ENCODE measurements around the gene IP6K3.

The IP6K3 gene

GRCh38 chr6:33688451-33689147, 58.1 kb downstream of the IP6K3 start:
- DNase-seq (ENCODE audit: low spot score): no peak

GRCh38 chr6:33688006-33688405, 58.7 kb downstream of the IP6K3 start:
- no peak for DNase-seq (ENCODE audit: low spot score)

GRCh38 chr6:33686981-33687975, 59.4 kb downstream of the IP6K3 start:
- no peak for DNase-seq (ENCODE audit: low spot score)

GRCh38 chr6:33686225-33686924, 60.3 kb downstream of the IP6K3 start:
- no peak for DNase-seq (ENCODE audit: low spot score)

- no peak for DNase-seq (ENCODE audit: low spot score)
These were observed 61.1 kb downstream of the IP6K3 start for GRCh38 chr6:33685411-33686224.

GRCh38 chr6:33684983-33685382, 61.7 kb downstream of the IP6K3 start:
- no peak for DNase-seq (ENCODE audit: low spot score)

GRCh38 chr6:33684428-33684896, 62.2 kb downstream of the IP6K3 start:
- no peak for DNase-seq (ENCODE audit: low spot score)

- no peak for DNase-seq (ENCODE audit: low spot score)
These were observed 62.9 kb downstream of the IP6K3 start for GRCh38 chr6:33683576-33684427.

GRCh38 chr6:33683051-33683571, 63.6 kb downstream of the IP6K3 start:
- DNase-seq (ENCODE audit: low spot score): no peak

GRCh38 chr6:33682341-33682740, 64.4 kb downstream of the IP6K3 start:
- DNase-seq (ENCODE audit: low spot score): no peak

GRCh38 chr6:33679761-33680160, 66.9 kb downstream of the IP6K3 start:
- no peak for DNase-seq (ENCODE audit: low spot score)

- no peak for DNase-seq (ENCODE audit: low spot score)
These were observed 67.7 kb downstream of the IP6K3 start for GRCh38 chr6:33678932-33679490.

GRCh38 chr6:33678233-33678931, 68.3 kb downstream of the IP6K3 start:
- no peak for DNase-seq (ENCODE audit: low spot score)

- no peak for DNase-seq (ENCODE audit: low spot score)
These were observed 69.0 kb downstream of the IP6K3 start for GRCh38 chr6:33677689-33678088.

GRCh38 chr6:33677143-33677660, 69.5 kb downstream of the IP6K3 start:
- DNase-seq (ENCODE audit: low spot score): no peak

- no peak for DNase-seq (ENCODE audit: low spot score)
These were observed 70.1 kb downstream of the IP6K3 start for GRCh38 chr6:33676416-33677142.

GRCh38 chr6:33675968-33676367, 70.7 kb downstream of the IP6K3 start:
- DNase-seq (ENCODE audit: low spot score): no peak

- DNase-seq (ENCODE audit: low spot score): no peak
These were observed 72.9 kb downstream of the IP6K3 start for GRCh38 chr6:33673851-33674250.

Data from SW480 (cell line).